Endothelial cell of umbilical vein (primary cell): ENCODE results near the gene C9orf152. TPM values are rescaled to one million over a fixed set of nuclear protein-coding genes. Genes with fewer than 3 reads are reported as not detected.

ENCODE experiments used
- BruUV-seq: library from RNA; stranded (reverse); fragments of 400-500 nt; replicated peaks from 2 replicates; lab custom pipeline; 2021; lab: Mats Ljungman, UMichigan
- CTCF ChIA-PET: fragments of 300-600, 350-600 bp; sonication (Branson Sonifier 250); formaldehyde crosslinking; loops from one replicate; lab custom pipeline; 2021; ENCODE audit warnings: antibody characterized with exemption, inconsistent platforms; lab: Charles Lee
- POLR2A ChIA-PET: fragments of 300-600, 350-600 bp; sonication (Branson Sonifier 250); formaldehyde crosslinking; loops from one replicate; lab custom pipeline; 2021; ENCODE audit warnings: antibody characterized with exemption, inconsistent platforms; lab: Charles Lee
- DNase-seq: peaks from one replicate; pipeline ENCODE4 v3.0.0-alpha.2; 2011; ENCODE audit warnings: low read depth, low spot score
- FAIRE-seq: peaks from 2 replicates; lab custom pipeline; 2011; peaks lifted over from hg19 to GRCh38; lab: Jason Lieb, UNC
- H2AFZ ChIP-seq: 2 replicates; pipeline ENCODE4 v1.6.0; 2012; ENCODE audit warnings: low read depth, low read length, control low read depth, inconsistent platforms
- H3K27ac ChIP-seq: 2 replicates; pipeline ENCODE4 v1.5.1; 2011; ENCODE audit warnings: low read depth, mild to moderate bottlenecking, control low read depth, low read length, moderate library complexity; ENCODE audit not compliant: insufficient read depth
- H3K27me3 ChIP-seq, 2 experiments: 2 replicates each; pipeline versions ENCODE4 v1.6.0 to v1.6.1; 2011; ENCODE audit warnings: low read length in 2 of 2, mixed read lengths in 1 of 2; ENCODE audit not compliant: control insufficient read depth in 2 of 2, insufficient read depth in 2 of 2
- H3K36me3 ChIP-seq, 2 experiments: 2 replicates in 1 of 2; 3 replicates in 1 of 2; pipeline ENCODE4 v1.5.1; 2011; ENCODE audit warnings: low read length in 2 of 2, mild to moderate bottlenecking in 1 of 2, moderate library complexity in 1 of 2; ENCODE audit not compliant: control insufficient read depth in 2 of 2, insufficient read depth in 2 of 2; ENCODE audit errors: extremely low read depth in 1 of 2
- H3K4me1 ChIP-seq: 3 replicates; pipeline ENCODE4 v1.5.1; 2011; ENCODE audit warnings: mild to moderate bottlenecking, low read length; ENCODE audit not compliant: control insufficient read depth, insufficient read depth; ENCODE audit errors: extremely low read depth
- H3K4me2 ChIP-seq: 2 replicates; pipeline ENCODE4 v1.6.1; 2011; ENCODE audit warnings: low read length, control low read depth, mixed read lengths; ENCODE audit not compliant: insufficient read depth
- H3K4me3 ChIP-seq, 3 experiments: fragments of 200-600 bp in 1 of 3; sonication (generic), shearing (Covaris generic) in 1 of 3; replicated peaks in 1 of 3; 2 replicates each; pipeline ENCODE4 v1.5.1; 2011 to 2016; ENCODE audit warnings: control low read depth in 3 of 3, low read length in 3 of 3, mild to moderate bottlenecking in 2 of 3, inconsistent platforms in 1 of 3, low read depth in 1 of 3, moderate library complexity in 1 of 3; ENCODE audit not compliant: insufficient read depth in 1 of 3
- H3K79me2 ChIP-seq: 2 replicates; pipeline ENCODE4 v1.6.0; 2012; ENCODE audit warnings: low read length, inconsistent platforms; ENCODE audit not compliant: control insufficient read depth, insufficient read depth
- H3K9ac ChIP-seq: replicated peaks from 2 replicates; pipeline ENCODE3; 2011; ENCODE audit warnings: low read length, control low read depth; ENCODE audit not compliant: insufficient read depth; ENCODE audit errors: extremely low read depth
- H3K9me1 ChIP-seq: replicated peaks from 3 replicates; pipeline ENCODE4 v1.6.0; 2011; ENCODE audit warnings: mild to moderate bottlenecking, low read length; ENCODE audit not compliant: control insufficient read depth, insufficient read depth; ENCODE audit errors: extremely low read depth
- H3K9me3 ChIP-seq: replicated peaks from 2 replicates; pipeline ENCODE4 v1.5.1; 2012; ENCODE audit warnings: low read length, inconsistent platforms; ENCODE audit not compliant: control insufficient read depth, insufficient read depth
- H4K20me1 ChIP-seq: replicated peaks from 2 replicates; pipeline ENCODE3; 2011; ENCODE audit warnings: mild to moderate bottlenecking, low read length; ENCODE audit not compliant: control insufficient read depth, insufficient read depth; ENCODE audit errors: extremely low read depth
- EZH2 ChIP-seq: IDR thresholded peaks from 2 replicates; pipeline ENCODE4 v1.6.1; 2012; ENCODE audit warnings: borderline replicate concordance, low read depth, mild to moderate bottlenecking, moderate library complexity, low read length, inconsistent platforms; ENCODE audit not compliant: severe bottlenecking
- FOS ChIP-seq: IDR thresholded peaks from 2 replicates; pipeline ENCODE4 v1.6.1; 2011; ENCODE audit warnings: mild to moderate bottlenecking, low read length, moderate library complexity, borderline replicate concordance; ENCODE audit not compliant: insufficient read depth
- GATA2 ChIP-seq: IDR thresholded peaks from 2 replicates; pipeline ENCODE4 v1.7.0; 2011; ENCODE audit warnings: low read depth, mild to moderate bottlenecking, moderate library complexity, mixed read lengths, low read length; ENCODE audit not compliant: insufficient read length, insufficient read depth
- JUN ChIP-seq: IDR thresholded peaks from 2 replicates; pipeline ENCODE4 v1.6.1; 2011; ENCODE audit warnings: borderline replicate concordance, low read depth; ENCODE audit not compliant: insufficient read length, insufficient read depth
- MYC ChIP-seq: IDR thresholded peaks from one replicate; pipeline ENCODE4 v1.6.1; 2011; ENCODE audit warnings: mild to moderate bottlenecking, low read depth, low read length
- POLR2A ChIP-seq: IDR thresholded peaks from 2 replicates; pipeline ENCODE4 v1.6.1; 2012; ENCODE audit warnings: low read depth, mild to moderate bottlenecking, control low read depth, low read length
- POLR2AphosphoS5 ChIP-seq: IDR thresholded peaks from 2 replicates; pipeline ENCODE4 v1.6.1; 2012; ENCODE audit warnings: low read depth, mild to moderate bottlenecking, control low read depth, low read length, moderate library complexity; ENCODE audit not compliant: insufficient read depth
- dilution Hi-C: fragments of 300-500 bp; cut with MboI; formaldehyde crosslinking; loops from one replicate; pipeline ENCODE4 v1.15.0; 2019; ENCODE audit warnings: low sequenced_read_pairs; ENCODE audit not compliant: extremely low pct_ligation_motif_present
- intact Hi-C: fragments of 100-400 bp; cut with micrococcal nuclease; formaldehyde crosslinking; loops from one replicate; pipeline ENCODE4 v1.10.0; 2022
- polyA plus RNA-seq, 4 experiments: library from polyadenylated mRNA; depleted of rRNA in 3 of 4; stranded (reverse) in 3 of 4; unstranded in 1 of 4; fragments of >200 nt; gene quantifications; 2 replicates each; pipeline versions ENCODE4 v1.2.1 to v1.2.3, GENCODE V29; 2011 to 2012; ENCODE audit warnings: missing spikeins in 1 of 4
- total RNA-seq: library from RNA; stranded (reverse); gene quantifications from 2 replicates; pipeline ENCODE4 v1.2.3, GENCODE V29; 2021
- TF ChIP-seq, protein P1 (sequence below): IDR thresholded peaks from 2 replicates; pipeline ENCODE4 v1.6.1; 2011; ENCODE audit not compliant: insufficient read depth, insufficient read length
- TF ChIP-seq, protein P2 (sequence below), 2 donors: IDR thresholded peaks; 1 replicate in 1 of 2; 2 replicates in 1 of 2; pipeline ENCODE4 v1.5.1; 2011; ENCODE audit warnings: low read length in 2 of 2, mild to moderate bottlenecking in 2 of 2, moderate library complexity in 2 of 2, control low read depth in 1 of 2, inconsistent platforms in 1 of 2, low read depth in 1 of 2; ENCODE audit not compliant: insufficient read depth in 1 of 2; ENCODE audit errors: extremely low read depth in 1 of 2

The C9orf152 gene
- total and polyA plus RNA-seq, 2 donors (not counting 3 experiments of a cell fraction or from before 2014, with no cell fraction given), result not detected

DNA sequence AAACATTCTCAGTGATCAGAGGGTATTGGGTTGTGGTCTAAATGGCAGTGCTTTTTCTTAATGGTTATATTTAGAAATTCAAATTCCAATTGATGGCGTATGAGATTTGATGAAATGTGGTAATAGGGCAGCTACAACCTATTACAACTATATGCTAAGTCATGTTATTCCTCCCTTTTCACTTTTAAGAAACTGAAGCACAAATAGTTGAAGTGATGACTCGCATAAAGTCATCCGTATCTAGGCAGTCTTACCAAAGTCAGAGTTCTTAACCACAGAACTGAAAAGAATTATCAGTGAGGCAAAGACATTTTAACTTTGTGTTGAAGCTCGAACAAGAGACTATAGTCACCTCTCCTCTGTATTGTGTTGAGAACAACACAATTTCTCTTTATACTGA lies 28.2 kb downstream of the C9orf152 start:
- intact Hi-C loops, result loop anchor here (5.0 to 10.0 kb wide), 2 partner anchors 248 to 275 kb away; no protein-coding TSS in a partner anchor
- Histone ChIP-seq H3K9me3 (no peaks in the 10 kb centered on the region), H3K79me2 (no peaks in the 10 kb centered on the region), H3K36me3 (no peaks in the 10 kb centered on the region), H3K27me3 (peaks cover under 1 to 2% of the 10 kb centered on the region in 2 experiments), H3K4me2 (no peak overlapping the region), H3K9ac (no peak overlapping the region), H2AFZ (no peak overlapping the region), H3K9me1 (no peaks in the 10 kb centered on the region), H3K27ac (no peak overlapping the region), H4K20me1 (no peaks in the 10 kb centered on the region), H3K4me1 (peaks cover 4% of the 10 kb centered on the region), H3K4me3 (no peak overlapping the region)
- BruUV-seq, result no TSS peak
- FAIRE-seq (no peak), DNase-seq (no peak)
- peak; percentile 65 for TF ChIP-seq FOS
- TF ChIP-seq, protein P1, sequence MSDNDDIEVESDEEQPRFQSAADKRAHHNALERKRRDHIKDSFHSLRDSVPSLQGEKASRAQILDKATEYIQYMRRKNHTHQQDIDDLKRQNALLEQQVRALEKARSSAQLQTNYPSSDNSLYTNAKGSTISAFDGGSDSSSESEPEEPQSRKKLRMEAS, result no peak
- ChIA-PET CTCF (interaction anchor here (0.8 to 3.8 kb wide), 4 partner anchors 13 to 443 kb away, joined by 3 to 39 read pairs (median 4); no protein-coding TSS in a partner anchor), POLR2A (no interaction called here)
- dilution Hi-C loops, result no loop called here

- Histone ChIP-seq H2AFZ (no peak overlapping the region), H4K20me1 (no peaks in the 10 kb centered on the region), H3K27me3 (no peaks in the 10 kb centered on the region), H3K4me3 (no peak overlapping the region), H3K4me2 (no peak overlapping the region), H3K27ac (no peak overlapping the region), H3K4me1 (peaks cover 6% of the 10 kb centered on the region), H3K9me3 (no peaks in the 10 kb centered on the region), H3K9me1 (no peaks in the 10 kb centered on the region), H3K36me3 (no peaks in the 10 kb centered on the region), H3K9ac (no peak overlapping the region), H3K79me2 (no peaks in the 10 kb centered on the region)
- intact Hi-C loops, result no loop called here
- dilution Hi-C loops, result no loop called here
- FAIRE-seq, result no peak
- CTCF ChIA-PET, result interaction anchor here (3.8 kb wide), 1 partner anchor 39 kb away, joined by 39 read pairs; no protein-coding TSS in a partner anchor
- POLR2A ChIA-PET, result no interaction called here
- no peak for TF ChIP-seq MYC
- TF ChIP-seq FOS, result no peak
- no peak for TF ChIP-seq POLR2A
- TF ChIP-seq POLR2AphosphoS5, result no peak
- TF ChIP-seq, protein P2, sequence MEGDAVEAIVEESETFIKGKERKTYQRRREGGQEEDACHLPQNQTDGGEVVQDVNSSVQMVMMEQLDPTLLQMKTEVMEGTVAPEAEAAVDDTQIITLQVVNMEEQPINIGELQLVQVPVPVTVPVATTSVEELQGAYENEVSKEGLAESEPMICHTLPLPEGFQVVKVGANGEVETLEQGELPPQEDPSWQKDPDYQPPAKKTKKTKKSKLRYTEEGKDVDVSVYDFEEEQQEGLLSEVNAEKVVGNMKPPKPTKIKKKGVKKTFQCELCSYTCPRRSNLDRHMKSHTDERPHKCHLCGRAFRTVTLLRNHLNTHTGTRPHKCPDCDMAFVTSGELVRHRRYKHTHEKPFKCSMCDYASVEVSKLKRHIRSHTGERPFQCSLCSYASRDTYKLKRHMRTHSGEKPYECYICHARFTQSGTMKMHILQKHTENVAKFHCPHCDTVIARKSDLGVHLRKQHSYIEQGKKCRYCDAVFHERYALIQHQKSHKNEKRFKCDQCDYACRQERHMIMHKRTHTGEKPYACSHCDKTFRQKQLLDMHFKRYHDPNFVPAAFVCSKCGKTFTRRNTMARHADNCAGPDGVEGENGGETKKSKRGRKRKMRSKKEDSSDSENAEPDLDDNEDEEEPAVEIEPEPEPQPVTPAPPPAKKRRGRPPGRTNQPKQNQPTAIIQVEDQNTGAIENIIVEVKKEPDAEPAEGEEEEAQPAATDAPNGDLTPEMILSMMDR (IDR thresholded peaks at IDR 0.05; ENCODE audit: extremely low read depth in 1 of 2, insufficient read depth in 1 of 2, low read depth in 1 of 2, low read length in 2 of 2), result no peak
- TF ChIP-seq EZH2, result no peak
- TF ChIP-seq, protein P1, result no peak
- no peak for TF ChIP-seq GATA2
- no peak for TF ChIP-seq JUN
- no peak for DNase-seq
- BruUV-seq, result no TSS peak
Measured at GRCh38 chr9:110178281-110178680, 29.7 kb downstream of the C9orf152 start.
